ENCODE data around the gene ADAMTSL1. TPM values are rescaled to one million over a fixed set of nuclear protein-coding genes. Genes with fewer than 3 reads are reported as not detected.

ADAMTSL1 gene
- total and polyA plus RNA-seq, 2 experiments from 2014 or later: 2.3 to 5.0 TPM

GRCh38 chr9:18864516-18864915, 390.6 kb downstream of the ADAMTSL1 start (continued):
- TF ChIP-seq, protein P1, sequence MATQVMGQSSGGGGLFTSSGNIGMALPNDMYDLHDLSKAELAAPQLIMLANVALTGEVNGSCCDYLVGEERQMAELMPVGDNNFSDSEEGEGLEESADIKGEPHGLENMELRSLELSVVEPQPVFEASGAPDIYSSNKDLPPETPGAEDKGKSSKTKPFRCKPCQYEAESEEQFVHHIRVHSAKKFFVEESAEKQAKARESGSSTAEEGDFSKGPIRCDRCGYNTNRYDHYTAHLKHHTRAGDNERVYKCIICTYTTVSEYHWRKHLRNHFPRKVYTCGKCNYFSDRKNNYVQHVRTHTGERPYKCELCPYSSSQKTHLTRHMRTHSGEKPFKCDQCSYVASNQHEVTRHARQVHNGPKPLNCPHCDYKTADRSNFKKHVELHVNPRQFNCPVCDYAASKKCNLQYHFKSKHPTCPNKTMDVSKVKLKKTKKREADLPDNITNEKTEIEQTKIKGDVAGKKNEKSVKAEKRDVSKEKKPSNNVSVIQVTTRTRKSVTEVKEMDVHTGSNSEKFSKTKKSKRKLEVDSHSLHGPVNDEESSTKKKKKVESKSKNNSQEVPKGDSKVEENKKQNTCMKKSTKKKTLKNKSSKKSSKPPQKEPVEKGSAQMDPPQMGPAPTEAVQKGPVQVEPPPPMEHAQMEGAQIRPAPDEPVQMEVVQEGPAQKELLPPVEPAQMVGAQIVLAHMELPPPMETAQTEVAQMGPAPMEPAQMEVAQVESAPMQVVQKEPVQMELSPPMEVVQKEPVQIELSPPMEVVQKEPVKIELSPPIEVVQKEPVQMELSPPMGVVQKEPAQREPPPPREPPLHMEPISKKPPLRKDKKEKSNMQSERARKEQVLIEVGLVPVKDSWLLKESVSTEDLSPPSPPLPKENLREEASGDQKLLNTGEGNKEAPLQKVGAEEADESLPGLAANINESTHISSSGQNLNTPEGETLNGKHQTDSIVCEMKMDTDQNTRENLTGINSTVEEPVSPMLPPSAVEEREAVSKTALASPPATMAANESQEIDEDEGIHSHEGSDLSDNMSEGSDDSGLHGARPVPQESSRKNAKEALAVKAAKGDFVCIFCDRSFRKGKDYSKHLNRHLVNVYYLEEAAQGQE (IDR thresholded peaks at IDR 0.05; ENCODE audit: unreplicated experiment): no peak
- no peak for TF ChIP-seq JUNB (IDR thresholded peaks at IDR 0.05; ENCODE audit: unreplicated experiment)
- TF ChIP-seq CTCF (conservative IDR thresholded peaks at IDR 0.05; ENCODE audit: low read depth in 2 of 2): no peak
- TF ChIP-seq ZNF114 (CRISPR knock-in tag; IDR thresholded peaks at IDR 0.05): no peak
- TF ChIP-seq EZH2 (IDR thresholded peaks at IDR 0.05; ENCODE audit: low read depth, unreplicated experiment): no peak

- no peaks in the 10 kb centered on the region for H4K20me1 ChIP-seq (replicated peaks; ENCODE audit: insufficient read depth)
- no peaks in the 10 kb centered on the region for H3K36me3 ChIP-seq (ENCODE audit: insufficient read depth)
- no peak for DNase-seq (ENCODE audit: low spot score)
- H3K9me2 ChIP-seq (ENCODE audit: insufficient read depth): no peaks in the 10 kb centered on the region
- Mint-ChIP-seq H3K4me1 (peaks cover 11% of the 10 kb centered on the region), H3K27me3 (ENCODE audit: insufficient read depth, low read depth, poor library complexity) (no peaks in the 10 kb centered on the region), H3K36me3 (ENCODE audit: low read depth) (no peaks in the 10 kb centered on the region), H3K4me3 (no peak overlapping the region), H3K27ac (no peak overlapping the region), H3K9me3 (peaks cover 5% of the 10 kb centered on the region; the same call in 1 of the 3 replicates)
- H3K27ac ChIP-seq (ENCODE audit: low read depth): no peak overlapping the region
- H3K4me1 ChIP-seq (ENCODE audit: insufficient read depth): no peaks in the 10 kb centered on the region
- no peaks in the 10 kb centered on the region for H3K27me3 ChIP-seq (ENCODE audit: insufficient read depth)
- no peaks in the 10 kb centered on the region for H3F3A ChIP-seq (replicated peaks; ENCODE audit: low read depth)
- H3K4me3 ChIP-seq: no peak overlapping the region
- no peak overlapping the region for H2AFZ ChIP-seq
- H3K4me2 ChIP-seq: no peak overlapping the region
- H3K79me2 ChIP-seq (replicated peaks; ENCODE audit: insufficient read depth): no peaks in the 10 kb centered on the region
- ATAC-seq: no peak
- TF ChIP-seq CREB1 (CRISPR knock-in tag; IDR thresholded peaks at IDR 0.05; ENCODE audit: low read depth) (no peak), EZH2phosphoT487 (IDR thresholded peaks at IDR 0.05; ENCODE audit: unreplicated experiment) (no peak), EZH2 (IDR thresholded peaks at IDR 0.05; ENCODE audit: low read depth, unreplicated experiment) (no peak), POLR2AphosphoS5 (IDR thresholded peaks at IDR 0.05; ENCODE audit: low read depth) (no peak), ETS1 (IDR thresholded peaks at IDR 0.05) (no peak), STAT1 (IDR thresholded peaks at IDR 0.05; ENCODE audit: unreplicated experiment) (no peak), NANOG (IDR thresholded peaks at IDR 0.05; ENCODE audit: borderline replicate concordance) (no peak), ZNF114 (CRISPR knock-in tag; IDR thresholded peaks at IDR 0.05) (no peak)
- TF ChIP-seq, protein P1 (IDR thresholded peaks at IDR 0.05; ENCODE audit: unreplicated experiment): no peak
Measured at GRCh38 chr9:18865542-18865941, 391.6 kb downstream of the ADAMTSL1 start.
